Left ventricle myocardium inferior (tissue), 1 donor: ENCODE data around the gene TMEM60. TPM values are rescaled to one million over a fixed set of nuclear protein-coding genes. Genes with fewer than 3 reads are reported as not detected.

Experiments used
- DNase-seq: peaks from one replicate; pipeline ENCODE4 v3.0.0-alpha.2; 2020
- H3K27ac ChIP-seq: fragments of 200-600 bp; replicated peaks from 2 replicates; pipeline ENCODE4 v1.8.0; 2021
- H3K27me3 ChIP-seq: fragments of 200-600 bp; 2 replicates; pipeline ENCODE4 v1.8.0; 2021; ENCODE audit warnings: low read depth
- H3K36me3 ChIP-seq: fragments of 200-600 bp; 2 replicates; pipeline ENCODE4 v1.8.0; 2021
- H3K4me1 ChIP-seq: fragments of 200-600 bp; 2 replicates; pipeline ENCODE4 v1.8.0; 2021
- H3K4me3 ChIP-seq: fragments of 200-600 bp; 2 replicates; pipeline ENCODE4 v1.8.0; 2021; ENCODE audit warnings: mild to moderate bottlenecking, moderate library complexity
- H3K9me3 ChIP-seq: fragments of 200-600 bp; replicated peaks from 2 replicates; pipeline ENCODE4 v1.8.0; 2021
- intact Hi-C: fragments of 100-400 bp; cut with micrococcal nuclease; formaldehyde crosslinking; loops from one replicate; pipeline ENCODE4 v1.11.0; 2022
- total RNA-seq: library from RNA; stranded (reverse); fragmentation: NEBNext Ultra II Directional; extraction: Animal tissue kit (Norgen Biotek cat#: 25700); gene quantifications from one replicate; pipeline ENCODE4 v1.2.1, GENCODE V29; 2021
- TF ChIP-seq, protein P1 (sequence below): fragments of 200-600 bp; IDR thresholded peaks from 2 replicates; pipeline ENCODE4 v1.8.0; 2021; ENCODE audit warnings: antibody characterized with exemption, mild to moderate bottlenecking, borderline replicate concordance
- donor health status: DM: no; HTN: yes; CAD: no; lungs with severe emphysema.

TMEM60 gene
- total RNA-seq, 1 donor from 2014 or later: 8.2 TPM

DNA sequence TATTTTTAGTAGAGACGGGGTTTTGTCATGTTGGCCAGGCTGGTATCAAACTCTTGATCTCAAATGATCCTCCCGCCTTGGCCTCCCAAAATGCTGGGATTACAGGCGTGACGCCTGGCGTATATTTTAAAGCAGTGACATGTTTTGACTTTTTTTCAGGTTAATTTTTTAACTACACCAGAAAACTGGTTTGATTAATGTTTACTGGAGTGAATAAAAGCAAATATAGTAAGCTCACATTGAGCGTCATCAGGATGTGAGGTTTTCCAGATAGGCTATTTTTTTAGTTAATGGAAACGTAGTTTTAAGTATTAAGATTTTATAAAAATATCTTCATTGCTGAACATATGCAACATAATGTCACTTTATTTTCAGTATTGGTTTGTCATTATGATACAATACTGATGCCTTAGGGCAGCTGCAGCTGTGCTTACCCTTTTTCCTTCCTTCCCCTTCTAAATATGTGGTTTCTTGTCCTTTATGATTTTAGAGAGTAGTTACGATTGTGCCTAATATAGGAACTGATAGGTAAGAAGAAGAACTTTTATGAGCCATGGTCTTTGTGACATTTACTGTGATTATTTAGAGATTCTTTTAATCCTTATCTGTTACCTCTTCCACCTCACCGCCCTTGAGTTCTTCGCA, 37.3 kb downstream of the TMEM60 start:
- Histone ChIP-seq H3K27me3 (no peaks in the 10 kb centered on the region), H3K4me3 (no peak overlapping the region), H3K4me1 (peaks cover 41% of the 10 kb centered on the region), H3K27ac (no peak overlapping the region), H3K9me3 (no peaks in the 10 kb centered on the region), H3K36me3 (no peaks in the 10 kb centered on the region)
- intact Hi-C loops: loop anchor here (5.0 kb wide), 1 partner anchor 109 kb away; no protein-coding TSS in a partner anchor
- TF ChIP-seq, protein P1, sequence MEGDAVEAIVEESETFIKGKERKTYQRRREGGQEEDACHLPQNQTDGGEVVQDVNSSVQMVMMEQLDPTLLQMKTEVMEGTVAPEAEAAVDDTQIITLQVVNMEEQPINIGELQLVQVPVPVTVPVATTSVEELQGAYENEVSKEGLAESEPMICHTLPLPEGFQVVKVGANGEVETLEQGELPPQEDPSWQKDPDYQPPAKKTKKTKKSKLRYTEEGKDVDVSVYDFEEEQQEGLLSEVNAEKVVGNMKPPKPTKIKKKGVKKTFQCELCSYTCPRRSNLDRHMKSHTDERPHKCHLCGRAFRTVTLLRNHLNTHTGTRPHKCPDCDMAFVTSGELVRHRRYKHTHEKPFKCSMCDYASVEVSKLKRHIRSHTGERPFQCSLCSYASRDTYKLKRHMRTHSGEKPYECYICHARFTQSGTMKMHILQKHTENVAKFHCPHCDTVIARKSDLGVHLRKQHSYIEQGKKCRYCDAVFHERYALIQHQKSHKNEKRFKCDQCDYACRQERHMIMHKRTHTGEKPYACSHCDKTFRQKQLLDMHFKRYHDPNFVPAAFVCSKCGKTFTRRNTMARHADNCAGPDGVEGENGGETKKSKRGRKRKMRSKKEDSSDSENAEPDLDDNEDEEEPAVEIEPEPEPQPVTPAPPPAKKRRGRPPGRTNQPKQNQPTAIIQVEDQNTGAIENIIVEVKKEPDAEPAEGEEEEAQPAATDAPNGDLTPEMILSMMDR: no peak
- no peak for DNase-seq

DNA sequence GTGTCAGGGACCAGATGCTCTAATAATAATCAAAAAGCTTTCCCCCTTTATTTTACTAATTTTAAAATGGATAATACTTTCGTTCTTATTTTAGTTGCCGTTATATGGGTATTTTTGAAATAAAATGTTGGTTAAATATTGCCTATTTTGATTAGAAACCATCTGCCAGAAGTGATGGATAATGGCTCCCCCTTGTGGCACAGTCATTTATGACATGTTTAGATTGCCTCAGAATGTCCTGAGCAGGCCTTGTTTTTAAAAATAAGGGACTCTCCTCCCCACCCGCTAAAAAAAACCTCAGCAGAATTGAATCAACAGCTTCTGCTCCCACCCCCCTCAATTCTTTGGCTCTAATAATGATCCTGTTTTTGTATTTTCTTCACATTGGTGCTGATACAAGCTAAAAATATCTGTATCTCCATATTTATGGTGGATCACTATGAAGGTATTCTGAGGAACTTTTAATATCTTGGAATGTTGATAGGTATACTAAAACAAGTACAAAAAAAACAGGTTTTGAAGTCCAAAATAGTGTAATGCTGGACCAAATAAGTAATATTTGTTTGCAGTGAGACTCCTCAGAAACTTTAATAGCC, 38.8 kb downstream of the TMEM60 start:
- Histone ChIP-seq H3K27me3 (no peaks in the 10 kb centered on the region), H3K4me3 (no peak overlapping the region), H3K27ac (no peak overlapping the region), H3K9me3 (no peaks in the 10 kb centered on the region), H3K36me3 (no peaks in the 10 kb centered on the region), H3K4me1 (peaks cover 33% of the 10 kb centered on the region)
- intact Hi-C loops: no loop called here
- TF ChIP-seq, protein P1: peak; percentile 84
- DNase-seq: no peak

DNA sequence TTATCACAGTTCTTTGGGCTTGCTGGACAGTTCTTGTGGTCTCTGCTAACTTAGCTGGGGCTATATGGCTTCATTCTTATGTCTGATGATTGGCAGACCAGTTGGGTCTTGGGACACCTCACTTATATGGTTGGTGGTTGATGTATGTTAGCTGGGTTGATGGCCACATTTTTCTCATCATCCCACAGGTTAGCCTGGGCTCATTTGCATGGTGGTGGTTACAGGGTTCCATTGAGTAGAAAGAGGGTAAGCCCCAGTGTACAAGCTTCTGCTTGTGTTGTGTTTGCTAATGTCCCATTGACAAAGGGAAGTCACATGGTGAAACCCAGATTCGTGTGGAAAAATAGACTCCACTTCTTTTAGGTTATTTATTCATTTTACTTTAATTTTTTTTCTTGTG, 40.6 kb downstream of the TMEM60 start:
- Histone ChIP-seq H3K27ac (no peak overlapping the region), H3K36me3 (no peaks in the 10 kb centered on the region), H3K4me3 (no peak overlapping the region), H3K4me1 (peaks cover 19% of the 10 kb centered on the region), H3K27me3 (no peaks in the 10 kb centered on the region), H3K9me3 (no peaks in the 10 kb centered on the region)
- intact Hi-C loops: no loop called here
- TF ChIP-seq, protein P1: no peak
- no peak for DNase-seq

DNA sequence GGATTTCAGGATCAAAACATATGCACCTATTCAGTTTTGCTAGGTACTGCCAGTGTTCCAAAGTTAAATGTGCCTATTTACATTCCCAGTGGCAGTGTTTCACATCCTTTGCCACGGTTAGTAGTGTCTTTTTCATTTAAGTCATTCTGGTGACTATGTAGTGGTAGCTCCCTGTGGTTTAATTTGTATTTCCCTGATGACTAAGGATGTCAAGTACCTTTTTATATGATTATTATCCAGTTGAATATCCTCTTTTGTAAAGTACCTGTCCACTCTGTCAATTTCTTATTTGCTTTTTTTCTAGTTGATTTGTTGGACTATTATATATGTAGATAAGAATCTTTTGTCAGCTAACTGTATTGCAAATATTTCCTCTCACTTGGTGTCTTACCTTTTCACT, 45.1 kb downstream of the TMEM60 start:
- Histone ChIP-seq H3K36me3 (peaks cover 15% of the 10 kb centered on the region), H3K9me3 (no peaks in the 10 kb centered on the region), H3K27me3 (no peaks in the 10 kb centered on the region), H3K4me3 (no peak overlapping the region), H3K4me1 (no peaks in the 10 kb centered on the region), H3K27ac (no peak overlapping the region)
- DNase-seq: no peak
- intact Hi-C loops: no loop called here
- TF ChIP-seq, protein P1: no peak

DNA sequence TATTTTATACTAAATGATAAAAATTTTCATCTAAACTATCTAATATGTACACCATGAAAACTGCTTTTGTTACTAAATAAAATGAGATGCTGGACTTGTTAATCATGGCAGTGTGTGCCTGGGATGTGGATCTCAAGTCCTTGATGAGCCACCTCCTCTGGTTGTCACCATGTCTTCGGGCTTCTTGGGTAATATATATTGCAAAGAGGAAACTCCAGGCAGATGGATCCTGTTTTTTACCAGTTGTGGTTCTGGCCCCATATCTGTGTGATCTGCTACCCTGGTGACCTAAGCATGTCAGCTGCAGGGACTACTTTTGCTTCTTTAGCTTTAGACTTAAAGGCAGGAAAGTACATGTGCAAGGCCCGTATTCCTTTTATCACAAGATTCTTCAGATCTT, 46.2 kb downstream of the TMEM60 start:
- Histone ChIP-seq H3K4me3 (no peak overlapping the region), H3K4me1 (peaks cover 5% of the 10 kb centered on the region), H3K9me3 (no peaks in the 10 kb centered on the region), H3K36me3 (peaks cover 15% of the 10 kb centered on the region), H3K27me3 (no peaks in the 10 kb centered on the region), H3K27ac (no peak overlapping the region)
- intact Hi-C loops: no loop called here
- DNase-seq: no peak
- TF ChIP-seq, protein P1: no peak
